ENCODE results near the gene DGLUCY. TPM values are rescaled to one million over a fixed set of nuclear protein-coding genes. Genes with fewer than 3 reads are reported as not detected.
A peak's percentile ranks its signal among the peaks of the same experiment; 100 is the strongest.

DGLUCY gene
- total RNA-seq, 1 donor from 2014 or later = 56.8 TPM

DNA sequence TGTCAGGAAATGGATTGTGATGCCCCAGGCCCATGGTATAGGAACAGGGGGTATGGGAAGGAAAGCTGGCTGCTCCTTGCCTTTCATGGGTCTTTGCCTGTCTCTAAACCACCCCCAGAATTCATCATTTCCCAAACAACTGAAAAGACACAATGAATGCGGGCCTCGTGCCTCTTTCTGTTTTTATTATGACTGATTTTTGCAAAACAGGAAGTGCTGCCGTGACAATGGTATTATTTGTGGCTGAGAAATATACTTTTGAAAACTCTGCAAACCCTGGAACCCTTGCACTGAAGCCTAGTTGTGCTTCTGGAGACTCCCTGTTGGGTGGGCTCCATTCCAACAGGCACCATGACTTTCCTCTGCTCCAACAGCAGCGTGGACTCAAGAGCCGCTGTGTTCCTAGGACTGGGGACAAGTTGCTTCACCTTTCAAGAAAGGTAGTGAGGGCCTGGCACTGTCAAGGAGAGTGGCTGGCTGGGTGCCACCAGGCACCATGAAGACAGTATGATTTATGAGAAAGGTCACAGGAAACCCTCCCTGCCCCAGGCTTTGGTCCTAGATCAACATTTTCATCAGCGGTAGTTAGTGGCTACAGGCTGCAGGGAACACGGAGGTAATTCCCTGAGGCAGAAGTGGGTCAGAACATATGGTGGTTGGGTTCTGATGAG, 4.8 kb upstream of the DGLUCY start:
- no peak for DNase-seq (ENCODE audit: low read depth)

DNA sequence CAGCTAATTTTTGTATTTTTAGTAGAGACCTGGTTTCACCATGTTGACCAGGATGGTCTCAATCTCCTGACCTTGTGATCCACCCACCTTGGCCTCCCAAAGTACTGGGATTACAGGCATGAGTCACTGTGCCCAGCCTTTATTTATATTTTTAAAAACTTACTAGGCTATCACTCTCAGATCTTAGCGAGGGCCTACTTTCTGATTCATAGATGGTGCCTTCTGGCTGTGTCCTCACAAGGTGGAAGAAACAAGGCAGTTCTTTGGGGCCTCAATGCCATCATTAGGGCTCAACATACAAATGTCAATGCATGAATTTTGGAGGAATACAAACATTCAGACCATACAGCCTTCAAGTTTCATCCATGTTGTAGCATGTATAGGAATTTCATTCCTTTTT, 2.4 kb upstream of the DGLUCY start:
- no peak for DNase-seq (ENCODE audit: low read depth)

DNA sequence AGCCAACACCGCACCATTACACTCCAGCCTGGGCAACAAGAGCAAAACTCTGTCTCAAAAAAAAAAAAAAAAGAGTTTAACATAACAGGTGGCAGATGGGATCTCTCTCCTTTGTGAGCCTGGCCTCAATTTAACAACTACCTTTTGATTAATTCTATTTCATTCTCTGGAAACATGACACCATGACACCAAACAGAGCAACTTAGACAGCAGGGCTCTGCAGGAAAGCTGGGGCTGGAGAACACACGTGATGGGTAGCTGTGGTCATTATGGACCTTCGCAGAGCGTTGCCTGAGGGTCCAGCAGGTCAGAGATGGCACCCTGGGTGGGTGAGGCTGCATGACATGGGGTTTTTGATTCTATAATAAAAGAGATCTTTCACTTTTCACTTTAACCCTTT, 1.7 kb upstream of the DGLUCY start:
- no peak for DNase-seq (ENCODE audit: low read depth)

- peak; percentile 64 for DNase-seq (ENCODE audit: low read depth)
These were observed 499 bp downstream of the DGLUCY start for GRCh38 chr14:91114079-91115065.

GRCh38 chr14:91115986-91116770, 2.3 kb downstream of the DGLUCY start:
- peak; percentile 57 for DNase-seq (ENCODE audit: low read depth)

DNA sequence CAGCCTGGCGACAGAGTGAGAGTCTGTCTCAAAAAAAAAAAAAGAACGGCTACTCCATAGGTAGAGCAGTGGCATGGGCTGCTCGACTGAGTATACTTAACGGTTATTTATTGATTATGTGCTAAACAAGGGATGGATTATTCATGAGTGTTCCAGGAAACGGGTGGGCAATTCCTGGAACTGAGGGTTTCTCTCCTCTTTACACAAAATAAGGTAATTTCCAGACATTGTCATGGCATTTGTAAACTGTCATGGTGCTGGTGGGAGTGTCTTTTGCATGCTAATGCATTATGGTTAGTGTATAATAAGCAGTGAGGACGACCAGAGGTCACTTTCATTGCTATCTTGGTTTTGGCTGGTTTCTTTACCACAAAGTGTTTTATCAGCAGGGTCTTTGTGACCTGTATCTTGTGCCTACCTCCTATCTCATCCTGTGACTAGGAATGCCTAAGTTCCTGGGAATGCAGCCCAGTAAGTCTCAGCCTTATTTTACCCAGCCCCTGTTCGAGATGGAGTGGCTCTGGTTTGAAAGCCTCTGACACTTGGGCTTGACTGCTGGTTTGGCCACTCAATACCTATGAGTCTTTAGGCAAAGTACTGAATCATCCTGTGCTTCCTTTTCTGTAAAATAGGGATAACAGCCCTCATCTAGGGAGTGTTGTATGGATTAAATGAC, 3.2 kb downstream of the DGLUCY start:
- no peak for DNase-seq (ENCODE audit: low read depth)

DNA sequence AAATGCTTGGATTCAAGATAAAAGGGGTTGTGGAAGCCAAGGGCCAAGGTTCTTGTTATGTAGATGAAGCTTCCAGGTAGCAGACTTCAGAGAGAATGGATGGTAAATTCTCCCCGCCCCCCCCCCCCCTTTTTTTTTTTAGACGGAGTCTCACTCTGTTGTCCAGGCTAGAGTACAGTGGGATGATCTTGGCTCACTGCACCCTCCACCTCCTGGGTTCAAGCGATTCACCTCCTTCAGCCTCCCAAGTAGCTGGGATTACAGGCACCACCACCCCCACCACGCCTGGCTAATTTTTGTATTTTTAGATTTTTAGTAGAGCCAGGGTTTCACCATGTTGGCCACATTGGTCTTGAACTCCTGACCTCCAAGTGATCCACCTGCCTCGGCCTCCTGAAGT, 4.1 kb downstream of the DGLUCY start:
- DNase-seq (ENCODE audit: low read depth) = no peak

- DNase-seq (ENCODE audit: low read depth) = no peak
These were observed 4.7 kb downstream of the DGLUCY start for GRCh38 chr14:91118511-91119068.

- DNase-seq (ENCODE audit: low read depth) = peak; percentile 91
These were observed 5.9 kb downstream of the DGLUCY start for GRCh38 chr14:91119556-91120311.

- DNase-seq (ENCODE audit: low read depth) = no peak
These were observed 9.3 kb downstream of the DGLUCY start for GRCh38 chr14:91123201-91123600.

DNA sequence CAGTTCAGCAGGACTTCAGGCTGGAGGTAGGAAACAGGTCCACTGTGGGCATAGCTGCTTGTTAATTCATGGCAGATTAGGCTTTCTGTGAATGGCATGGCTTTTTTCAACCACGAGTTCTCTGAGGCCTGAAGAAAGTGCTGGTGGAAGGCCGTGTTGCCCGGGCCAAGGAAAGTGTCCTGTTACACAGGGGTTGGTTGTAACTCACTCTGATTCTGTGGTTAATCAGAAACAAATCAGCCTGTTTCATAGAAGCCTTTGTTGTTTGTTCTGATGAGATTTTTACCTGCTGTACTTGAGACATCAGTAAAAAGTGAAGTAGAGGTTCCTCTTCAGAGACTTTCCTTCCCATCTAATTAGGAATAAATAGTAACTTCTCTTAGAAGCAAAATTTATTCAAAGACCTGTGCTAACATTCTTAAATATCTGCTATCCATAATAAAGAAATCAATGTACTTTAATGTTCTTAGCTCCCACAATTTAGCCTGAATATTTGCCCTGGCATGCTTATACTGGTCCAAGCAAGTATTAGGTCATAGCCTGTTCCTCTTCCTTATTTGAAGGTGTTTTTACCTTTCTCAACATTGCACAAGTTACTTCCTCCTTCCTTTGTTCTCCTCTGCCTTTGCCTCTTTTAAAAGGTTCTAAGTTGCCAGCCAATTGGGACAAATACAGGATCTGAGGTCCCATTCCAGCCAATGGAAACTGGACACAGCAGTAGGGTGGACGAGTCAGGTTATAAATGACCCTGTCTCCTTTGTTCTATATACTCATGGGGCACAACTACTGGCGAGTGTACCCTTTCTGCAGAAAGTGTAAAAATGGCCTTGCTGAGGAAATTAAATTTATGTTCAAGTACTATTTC, 10.8 kb downstream of the DGLUCY start:
- peak; percentile 70 for DNase-seq (ENCODE audit: low read depth)

GRCh38 chr14:91125271-91125660, 11.4 kb downstream of the DGLUCY start:
- DNase-seq (ENCODE audit: low read depth) = no peak

- no peak for DNase-seq (ENCODE audit: low read depth)
These were observed 11.9 kb downstream of the DGLUCY start for GRCh38 chr14:91125801-91126200.

GRCh38 chr14:91126761-91127160, 12.9 kb downstream of the DGLUCY start:
- DNase-seq (ENCODE audit: low read depth) = no peak

DNA sequence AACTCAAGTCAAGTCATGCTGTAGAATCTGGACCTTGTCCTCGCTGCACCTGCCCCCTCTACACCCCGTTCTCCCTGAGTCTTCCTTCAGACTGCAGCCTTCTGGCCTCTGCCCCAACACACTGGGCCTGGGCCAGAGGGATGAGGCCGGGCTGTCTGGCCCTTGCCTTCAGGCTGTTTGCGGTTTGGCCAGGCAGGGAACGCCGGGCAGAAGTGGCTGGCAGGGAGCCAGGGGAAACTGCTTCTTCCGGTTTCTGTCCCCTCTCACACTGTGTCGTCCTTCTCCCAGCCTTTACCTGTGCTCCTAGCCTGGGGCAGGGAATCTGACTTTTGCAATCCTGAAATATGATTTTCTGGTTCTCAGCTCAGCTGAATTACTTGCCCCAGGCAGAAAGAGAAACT, 13.5 kb downstream of the DGLUCY start:
- peak; percentile 63 for DNase-seq (ENCODE audit: low read depth)

GRCh38 chr14:91127924-91128323, 14.1 kb downstream of the DGLUCY start:
- DNase-seq (ENCODE audit: low read depth) = no peak

DNA sequence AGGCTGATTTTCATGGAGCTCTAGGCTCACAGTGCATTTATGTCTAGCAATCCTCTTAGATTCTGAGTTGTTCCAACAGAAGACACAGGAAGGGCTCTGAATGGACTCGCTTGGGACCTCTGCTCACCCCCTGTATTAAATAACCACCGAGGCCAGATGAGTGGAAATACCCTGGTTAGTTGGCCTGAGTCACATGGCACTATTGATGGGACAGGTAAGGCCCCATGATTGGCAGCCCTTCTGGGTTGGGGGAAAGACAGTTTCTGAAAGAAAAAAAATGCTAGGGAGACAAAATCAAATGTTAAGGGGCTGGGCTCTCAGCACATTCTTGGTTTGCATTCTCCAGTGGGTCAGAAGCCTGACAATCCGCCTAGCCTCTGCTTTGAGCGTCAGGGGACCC, 14.8 kb downstream of the DGLUCY start:
- DNase-seq (ENCODE audit: low read depth) = no peak

DNA sequence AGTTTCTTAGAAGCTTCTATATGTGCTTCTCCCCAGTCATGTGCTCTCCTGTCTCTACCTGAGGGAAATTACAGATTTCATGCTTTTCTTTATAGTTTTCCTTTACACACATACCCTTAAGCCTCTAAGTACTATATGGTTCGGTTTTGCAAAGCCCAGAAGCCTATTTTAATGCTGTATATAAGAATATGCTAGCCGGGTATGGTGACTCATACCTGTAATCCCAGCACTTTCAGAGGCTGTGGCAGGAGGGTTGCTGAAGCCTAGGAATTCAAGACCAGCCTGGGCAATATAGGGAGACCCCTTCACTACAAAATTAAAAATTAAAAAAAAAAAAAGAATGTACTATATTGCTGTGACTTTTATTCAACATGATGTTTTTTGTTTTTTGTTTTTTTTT, 15.4 kb downstream of the DGLUCY start:
- no peak for DNase-seq (ENCODE audit: low read depth)

DNA sequence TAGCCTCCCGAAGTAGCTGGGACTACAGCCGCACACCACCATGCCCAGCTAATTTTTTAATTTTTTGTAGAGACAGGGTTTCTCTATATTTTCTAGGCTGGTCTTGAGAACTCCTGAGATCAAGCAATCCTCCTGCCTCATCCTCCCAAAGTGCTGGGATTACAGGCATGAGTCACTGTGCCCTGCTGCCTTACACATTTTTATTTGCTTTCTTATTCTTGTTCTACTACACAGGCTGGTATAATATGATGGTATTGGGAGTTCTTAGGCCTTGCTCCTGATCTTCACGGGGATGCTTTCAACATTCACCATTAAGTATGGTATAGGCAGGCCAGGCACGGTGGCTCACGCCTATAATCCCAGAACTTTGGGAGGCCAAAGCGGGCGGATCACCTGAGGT, 21.2 kb downstream of the DGLUCY start:
- DNase-seq (ENCODE audit: low read depth) = no peak
